Endothelial cell of umbilical vein (primary cell): ENCODE results near the gene RYR3. TPM values are rescaled to one million over a fixed set of nuclear protein-coding genes. Genes with fewer than 3 reads are reported as not detected.

Source experiments
- BruUV-seq: library from RNA; stranded (reverse); fragments of 400-500 nt; replicated peaks from 2 replicates; lab custom pipeline; 2021; lab: Mats Ljungman, UMichigan
- CTCF ChIA-PET: fragments of 300-600, 350-600 bp; sonication (Branson Sonifier 250); formaldehyde crosslinking; loops from one replicate; lab custom pipeline; 2021; ENCODE audit warnings: antibody characterized with exemption, inconsistent platforms; lab: Charles Lee
- POLR2A ChIA-PET: fragments of 300-600, 350-600 bp; sonication (Branson Sonifier 250); formaldehyde crosslinking; loops from one replicate; lab custom pipeline; 2021; ENCODE audit warnings: antibody characterized with exemption, inconsistent platforms; lab: Charles Lee
- DNase-seq: peaks from one replicate; pipeline ENCODE4 v3.0.0-alpha.2; 2011; ENCODE audit warnings: low read depth, low spot score
- FAIRE-seq: peaks from 2 replicates; lab custom pipeline; 2011; peaks lifted over from hg19 to GRCh38; lab: Jason Lieb, UNC
- H2AFZ ChIP-seq: 2 replicates; pipeline ENCODE4 v1.6.0; 2012; ENCODE audit warnings: low read depth, low read length, control low read depth, inconsistent platforms
- H3K27ac ChIP-seq: 2 replicates; pipeline ENCODE4 v1.5.1; 2011; ENCODE audit warnings: low read depth, mild to moderate bottlenecking, control low read depth, low read length, moderate library complexity; ENCODE audit not compliant: insufficient read depth
- H3K27me3 ChIP-seq, 2 experiments: 2 replicates each; pipeline versions ENCODE4 v1.6.0 to v1.6.1; 2011; ENCODE audit warnings: low read length in 2 of 2, mixed read lengths in 1 of 2; ENCODE audit not compliant: control insufficient read depth in 2 of 2, insufficient read depth in 2 of 2
- H3K36me3 ChIP-seq, 2 experiments: 2 replicates in 1 of 2; 3 replicates in 1 of 2; pipeline ENCODE4 v1.5.1; 2011; ENCODE audit warnings: low read length in 2 of 2, mild to moderate bottlenecking in 1 of 2, moderate library complexity in 1 of 2; ENCODE audit not compliant: control insufficient read depth in 2 of 2, insufficient read depth in 2 of 2; ENCODE audit errors: extremely low read depth in 1 of 2
- H3K4me1 ChIP-seq: 3 replicates; pipeline ENCODE4 v1.5.1; 2011; ENCODE audit warnings: mild to moderate bottlenecking, low read length; ENCODE audit not compliant: control insufficient read depth, insufficient read depth; ENCODE audit errors: extremely low read depth
- H3K4me2 ChIP-seq: 2 replicates; pipeline ENCODE4 v1.6.1; 2011; ENCODE audit warnings: low read length, control low read depth, mixed read lengths; ENCODE audit not compliant: insufficient read depth
- H3K4me3 ChIP-seq, 3 experiments: fragments of 200-600 bp in 1 of 3; sonication (generic), shearing (Covaris generic) in 1 of 3; replicated peaks in 1 of 3; 2 replicates each; pipeline ENCODE4 v1.5.1; 2011 to 2016; ENCODE audit warnings: control low read depth in 3 of 3, low read length in 3 of 3, mild to moderate bottlenecking in 2 of 3, inconsistent platforms in 1 of 3, low read depth in 1 of 3, moderate library complexity in 1 of 3; ENCODE audit not compliant: insufficient read depth in 1 of 3
- H3K79me2 ChIP-seq: 2 replicates; pipeline ENCODE4 v1.6.0; 2012; ENCODE audit warnings: low read length, inconsistent platforms; ENCODE audit not compliant: control insufficient read depth, insufficient read depth
- H3K9ac ChIP-seq: replicated peaks from 2 replicates; pipeline ENCODE3; 2011; ENCODE audit warnings: low read length, control low read depth; ENCODE audit not compliant: insufficient read depth; ENCODE audit errors: extremely low read depth
- H3K9me1 ChIP-seq: replicated peaks from 3 replicates; pipeline ENCODE4 v1.6.0; 2011; ENCODE audit warnings: mild to moderate bottlenecking, low read length; ENCODE audit not compliant: control insufficient read depth, insufficient read depth; ENCODE audit errors: extremely low read depth
- H3K9me3 ChIP-seq: replicated peaks from 2 replicates; pipeline ENCODE4 v1.5.1; 2012; ENCODE audit warnings: low read length, inconsistent platforms; ENCODE audit not compliant: control insufficient read depth, insufficient read depth
- H4K20me1 ChIP-seq: replicated peaks from 2 replicates; pipeline ENCODE3; 2011; ENCODE audit warnings: mild to moderate bottlenecking, low read length; ENCODE audit not compliant: control insufficient read depth, insufficient read depth; ENCODE audit errors: extremely low read depth
- EZH2 ChIP-seq: IDR thresholded peaks from 2 replicates; pipeline ENCODE4 v1.6.1; 2012; ENCODE audit warnings: borderline replicate concordance, low read depth, mild to moderate bottlenecking, moderate library complexity, low read length, inconsistent platforms; ENCODE audit not compliant: severe bottlenecking
- FOS ChIP-seq: IDR thresholded peaks from 2 replicates; pipeline ENCODE4 v1.6.1; 2011; ENCODE audit warnings: mild to moderate bottlenecking, low read length, moderate library complexity, borderline replicate concordance; ENCODE audit not compliant: insufficient read depth
- GATA2 ChIP-seq: IDR thresholded peaks from 2 replicates; pipeline ENCODE4 v1.7.0; 2011; ENCODE audit warnings: low read depth, mild to moderate bottlenecking, moderate library complexity, mixed read lengths, low read length; ENCODE audit not compliant: insufficient read length, insufficient read depth
- JUN ChIP-seq: IDR thresholded peaks from 2 replicates; pipeline ENCODE4 v1.6.1; 2011; ENCODE audit warnings: borderline replicate concordance, low read depth; ENCODE audit not compliant: insufficient read length, insufficient read depth
- MAX ChIP-seq: IDR thresholded peaks from 2 replicates; pipeline ENCODE4 v1.6.1; 2011; ENCODE audit not compliant: insufficient read depth, insufficient read length
- MYC ChIP-seq: IDR thresholded peaks from one replicate; pipeline ENCODE4 v1.6.1; 2011; ENCODE audit warnings: mild to moderate bottlenecking, low read depth, low read length
- POLR2A ChIP-seq: IDR thresholded peaks from 2 replicates; pipeline ENCODE4 v1.6.1; 2012; ENCODE audit warnings: low read depth, mild to moderate bottlenecking, control low read depth, low read length
- POLR2AphosphoS5 ChIP-seq: IDR thresholded peaks from 2 replicates; pipeline ENCODE4 v1.6.1; 2012; ENCODE audit warnings: low read depth, mild to moderate bottlenecking, control low read depth, low read length, moderate library complexity; ENCODE audit not compliant: insufficient read depth
- dilution Hi-C: fragments of 300-500 bp; cut with MboI; formaldehyde crosslinking; loops from one replicate; pipeline ENCODE4 v1.15.0; 2019; ENCODE audit warnings: low sequenced_read_pairs; ENCODE audit not compliant: extremely low pct_ligation_motif_present
- intact Hi-C: fragments of 100-400 bp; cut with micrococcal nuclease; formaldehyde crosslinking; loops from one replicate; pipeline ENCODE4 v1.10.0; 2022
- polyA plus RNA-seq, 4 experiments: library from polyadenylated mRNA; depleted of rRNA in 3 of 4; stranded (reverse) in 3 of 4; unstranded in 1 of 4; fragments of >200 nt; gene quantifications; 2 replicates each; pipeline versions ENCODE4 v1.2.1 to v1.2.3, GENCODE V29; 2011 to 2012; ENCODE audit warnings: missing spikeins in 1 of 4
- total RNA-seq: library from RNA; stranded (reverse); gene quantifications from 2 replicates; pipeline ENCODE4 v1.2.3, GENCODE V29; 2021
- TF ChIP-seq, protein P1 (sequence below), 2 donors: IDR thresholded peaks; 1 replicate in 1 of 2; 2 replicates in 1 of 2; pipeline ENCODE4 v1.5.1; 2011; ENCODE audit warnings: low read length in 2 of 2, mild to moderate bottlenecking in 2 of 2, moderate library complexity in 2 of 2, control low read depth in 1 of 2, inconsistent platforms in 1 of 2, low read depth in 1 of 2; ENCODE audit not compliant: insufficient read depth in 1 of 2; ENCODE audit errors: extremely low read depth in 1 of 2

RYR3 gene
- total and polyA plus RNA-seq, 2 donors (not counting 3 experiments of a cell fraction or from before 2014, with no cell fraction given), result not detected

- Histone ChIP-seq H2AFZ (no peak overlapping the region), H3K4me2 (no peak overlapping the region), H3K9ac (no peak overlapping the region), H3K27ac (no peak overlapping the region), H3K27me3 (no peaks in the 10 kb centered on the region), H3K9me1 (no peaks in the 10 kb centered on the region), H3K9me3 (no peaks in the 10 kb centered on the region), H3K4me3 (no peak overlapping the region), H4K20me1 (no peaks in the 10 kb centered on the region), H3K36me3 (no peaks in the 10 kb centered on the region), H3K79me2 (no peaks in the 10 kb centered on the region), H3K4me1 (no peaks in the 10 kb centered on the region)
- intact Hi-C loops, result no loop called here
- BruUV-seq, result no TSS peak
- dilution Hi-C loops, result no loop called here
- no peak for FAIRE-seq
- no peak for DNase-seq
- no peak for TF ChIP-seq MYC
- no peak for TF ChIP-seq POLR2A
- TF ChIP-seq POLR2AphosphoS5, result no peak
- TF ChIP-seq, protein P1, sequence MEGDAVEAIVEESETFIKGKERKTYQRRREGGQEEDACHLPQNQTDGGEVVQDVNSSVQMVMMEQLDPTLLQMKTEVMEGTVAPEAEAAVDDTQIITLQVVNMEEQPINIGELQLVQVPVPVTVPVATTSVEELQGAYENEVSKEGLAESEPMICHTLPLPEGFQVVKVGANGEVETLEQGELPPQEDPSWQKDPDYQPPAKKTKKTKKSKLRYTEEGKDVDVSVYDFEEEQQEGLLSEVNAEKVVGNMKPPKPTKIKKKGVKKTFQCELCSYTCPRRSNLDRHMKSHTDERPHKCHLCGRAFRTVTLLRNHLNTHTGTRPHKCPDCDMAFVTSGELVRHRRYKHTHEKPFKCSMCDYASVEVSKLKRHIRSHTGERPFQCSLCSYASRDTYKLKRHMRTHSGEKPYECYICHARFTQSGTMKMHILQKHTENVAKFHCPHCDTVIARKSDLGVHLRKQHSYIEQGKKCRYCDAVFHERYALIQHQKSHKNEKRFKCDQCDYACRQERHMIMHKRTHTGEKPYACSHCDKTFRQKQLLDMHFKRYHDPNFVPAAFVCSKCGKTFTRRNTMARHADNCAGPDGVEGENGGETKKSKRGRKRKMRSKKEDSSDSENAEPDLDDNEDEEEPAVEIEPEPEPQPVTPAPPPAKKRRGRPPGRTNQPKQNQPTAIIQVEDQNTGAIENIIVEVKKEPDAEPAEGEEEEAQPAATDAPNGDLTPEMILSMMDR (IDR thresholded peaks at IDR 0.05; ENCODE audit: extremely low read depth in 1 of 2, insufficient read depth in 1 of 2, low read depth in 1 of 2, low read length in 2 of 2), result no peak
- TF ChIP-seq MAX, result no peak
- no peak for TF ChIP-seq GATA2
- no peak for TF ChIP-seq JUN
- TF ChIP-seq FOS, result no peak
- no peak for TF ChIP-seq EZH2
- CTCF ChIA-PET, result interaction anchor here (1.9 kb wide), 1 partner anchor 10 kb away, joined by 4 read pairs; no protein-coding TSS in a partner anchor
- POLR2A ChIA-PET, result no interaction called here
Measured at GRCh38 chr15:33587773-33588172, 277.0 kb downstream of the RYR3 start.
